ENCODE measurements around the gene EHHADH.
"Not testable (repeated sequence)": the region's sequence is repeated elsewhere in the genome, so short reads cannot be mapped to it uniquely, and the experiment has no call there.

Gene EHHADH

DNA sequence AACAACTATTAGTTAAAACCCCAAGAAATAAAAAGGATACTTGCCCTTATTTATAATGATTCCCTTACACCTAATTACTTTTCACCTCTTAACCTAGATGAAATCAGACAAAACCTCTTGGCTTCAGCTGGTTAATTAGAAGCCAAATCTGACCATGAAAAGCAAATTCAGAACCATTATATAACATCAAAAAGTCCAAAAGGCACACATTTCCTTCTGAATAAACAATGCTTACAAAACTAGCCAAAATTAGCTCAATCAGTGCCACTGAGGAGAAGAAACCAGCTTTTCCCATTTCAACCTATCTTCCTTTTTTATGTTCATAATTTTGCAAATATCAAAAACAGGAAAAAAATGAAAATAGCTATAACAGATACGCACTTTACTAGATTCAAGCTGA lies 3.2 kb downstream of the EHHADH start:
- DNase-seq = no peak

DNA sequence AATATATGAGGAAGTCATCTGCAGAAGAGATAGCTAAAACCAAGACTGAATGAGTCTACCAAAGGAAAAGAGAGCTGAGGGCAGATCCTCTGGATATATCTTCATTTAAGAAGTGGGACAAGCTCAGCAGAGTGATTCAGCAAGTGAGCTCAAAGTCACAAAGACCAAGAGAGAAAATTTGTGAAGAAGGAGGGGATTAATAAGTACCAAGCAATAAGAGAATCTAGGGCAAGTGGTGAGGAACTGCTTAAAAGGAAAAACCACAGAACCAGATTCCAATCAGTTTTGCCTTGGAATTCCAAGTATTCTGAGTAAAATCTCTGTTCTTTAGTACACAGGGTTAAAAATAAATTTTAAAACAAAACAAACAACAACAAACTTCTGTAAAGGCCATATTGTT lies 3.6 kb downstream of the EHHADH start:
- DNase-seq = no peak

DNA sequence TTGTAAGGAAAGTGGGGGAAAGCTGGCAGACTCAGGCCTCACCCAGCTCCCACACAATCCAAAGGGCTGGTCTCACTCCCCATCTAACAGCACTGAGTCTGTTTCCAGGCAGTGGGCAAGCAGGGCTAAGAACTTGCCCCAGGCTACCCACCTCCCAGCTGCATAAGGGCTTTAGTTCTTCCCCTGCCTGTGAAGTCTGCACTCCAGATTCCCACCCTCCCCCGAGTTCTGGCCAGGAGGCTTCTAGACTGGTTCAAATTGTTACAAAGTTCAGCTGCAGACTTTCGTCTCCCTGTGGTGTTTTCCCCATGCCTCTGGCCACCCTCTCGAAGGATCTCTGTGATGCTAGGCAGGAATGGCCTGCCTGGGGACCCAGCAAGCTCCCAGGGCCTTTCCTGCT lies 11.2 kb downstream of the EHHADH start:
- DNase-seq = no peak

DNA sequence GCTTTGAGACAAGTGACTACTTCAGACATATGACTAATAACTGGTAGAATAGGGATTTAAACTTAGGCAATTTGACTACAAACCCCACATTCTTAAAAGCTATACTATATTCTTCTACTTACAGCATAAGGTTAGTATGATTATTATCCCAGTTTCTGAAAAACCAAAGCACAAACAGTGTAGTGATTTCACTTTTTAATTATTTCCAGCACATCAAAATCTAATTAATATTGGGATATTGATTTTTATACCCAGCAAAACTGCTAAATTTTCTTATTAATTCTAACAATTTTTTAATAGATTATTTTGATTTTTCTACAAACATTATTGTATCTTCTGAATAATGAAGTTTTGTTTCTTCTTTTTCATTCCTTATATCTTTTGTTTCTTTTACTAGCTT lies 16.9 kb downstream of the EHHADH start:
- DNase-seq = no peak

DNA sequence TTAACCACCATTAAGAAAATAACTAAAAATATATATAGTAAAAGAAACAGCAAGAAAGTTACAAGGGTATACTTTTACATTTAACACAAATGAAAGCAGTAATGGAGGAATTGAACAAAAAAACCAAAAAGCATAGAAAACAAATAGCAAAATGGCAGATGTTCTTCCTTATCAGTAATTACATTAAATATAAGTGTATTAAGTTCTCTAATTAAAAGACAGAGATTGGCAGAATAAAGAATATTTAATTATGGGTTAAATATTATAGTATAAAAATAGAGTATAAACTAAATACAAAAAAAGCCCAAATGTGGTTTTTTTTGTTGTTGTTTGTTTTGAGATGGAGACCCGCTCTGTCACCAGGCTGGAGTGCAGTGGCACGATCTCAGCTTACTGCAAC lies 20.5 kb downstream of the EHHADH start:
- no peak for DNase-seq

DNA sequence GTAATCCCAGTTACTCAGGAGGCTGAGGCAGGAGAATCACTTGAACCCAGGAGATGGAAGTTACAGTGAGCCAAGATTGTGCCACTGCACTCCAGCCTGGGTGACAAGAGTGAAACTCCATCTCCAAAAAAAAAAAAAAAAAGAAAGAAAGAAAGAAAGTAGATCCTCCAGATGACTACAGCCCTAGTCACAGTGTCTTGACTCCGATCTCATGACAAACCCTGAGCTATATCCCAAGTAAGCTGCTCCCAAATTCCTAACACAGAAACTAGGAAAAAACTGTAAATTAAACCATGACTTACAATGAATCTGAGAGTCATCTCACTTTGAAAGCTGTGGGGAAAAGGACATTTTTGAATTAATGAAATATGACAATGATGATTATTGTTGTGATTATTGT lies 27.3 kb downstream of the EHHADH start:
- not testable (repeated sequence) for DNase-seq

DNA sequence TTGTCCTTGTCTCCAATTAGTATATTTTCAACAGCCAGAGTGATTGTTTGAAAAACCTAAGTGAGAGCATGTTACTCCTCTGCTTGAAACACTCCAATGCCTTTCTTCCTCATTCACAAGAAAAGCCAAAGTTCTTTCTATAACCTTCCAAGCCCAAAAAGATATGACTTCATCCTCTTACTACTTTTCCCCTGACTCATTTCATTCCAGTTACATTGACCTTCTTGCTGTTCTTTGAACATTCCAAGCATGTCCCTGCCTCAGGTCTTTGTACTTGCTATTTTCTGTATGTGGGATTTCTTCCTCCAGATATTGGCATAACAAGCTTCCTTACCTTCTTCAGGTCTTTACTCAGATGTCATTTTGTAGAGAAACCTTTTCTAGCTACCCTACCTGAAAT lies 28.3 kb downstream of the EHHADH start:
- no peak for DNase-seq

DNA sequence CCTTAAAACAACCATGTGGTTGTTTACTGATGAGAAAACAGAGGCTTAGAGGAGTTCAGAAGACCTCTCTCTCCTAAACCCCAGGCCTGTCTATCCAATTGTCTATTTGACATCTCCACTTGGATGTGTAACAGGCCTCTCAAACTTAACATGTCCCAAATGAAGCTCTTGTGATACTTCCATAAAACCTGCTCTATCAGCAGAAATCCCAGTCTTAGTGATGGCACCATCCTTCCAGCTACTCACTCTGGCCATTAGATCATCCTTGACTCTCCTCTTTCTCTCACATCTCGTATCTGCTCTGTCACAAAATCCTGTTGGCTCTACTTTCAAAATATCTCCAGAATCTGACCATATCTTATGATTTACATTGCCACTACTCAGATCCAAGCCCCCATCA lies 28.8 kb downstream of the EHHADH start:
- DNase-seq = no peak

DNA sequence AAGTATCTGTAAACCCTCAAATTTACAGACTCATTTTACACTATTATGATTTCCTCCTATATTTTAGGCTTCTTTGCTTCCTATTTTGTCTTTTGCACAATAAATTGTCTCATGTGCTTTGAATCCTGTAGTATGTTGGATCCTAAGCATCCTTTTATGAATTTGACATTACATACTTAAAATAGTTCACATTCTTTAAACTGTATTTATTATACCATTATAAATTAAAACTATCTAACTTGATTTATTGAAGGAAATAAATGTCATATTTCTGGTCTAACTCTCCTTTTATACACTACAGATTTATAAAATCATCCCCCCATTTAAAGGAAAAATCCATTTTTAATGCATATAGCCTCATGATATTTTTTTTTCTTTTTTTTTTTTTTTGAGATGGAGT lies 32.6 kb downstream of the EHHADH start:
- DNase-seq = no peak

DNA sequence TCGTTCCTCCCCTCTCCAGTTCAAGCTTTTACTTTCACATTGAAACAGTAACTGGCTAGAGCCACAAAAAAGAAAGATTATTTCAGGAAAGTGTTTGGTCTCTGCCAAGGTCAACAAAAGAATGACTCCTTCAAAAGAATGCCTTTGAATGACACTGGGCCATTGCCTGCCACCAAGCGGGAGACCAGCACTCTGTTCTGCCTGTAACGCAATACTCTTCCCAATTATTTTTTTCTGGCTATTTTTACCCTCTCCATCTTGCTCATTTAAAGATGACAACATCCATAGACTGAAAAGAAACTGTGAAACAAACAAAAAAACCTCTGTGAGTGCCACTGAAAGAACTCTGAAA lies 37.3 kb downstream of the EHHADH start:
- DNase-seq = no peak

DNA sequence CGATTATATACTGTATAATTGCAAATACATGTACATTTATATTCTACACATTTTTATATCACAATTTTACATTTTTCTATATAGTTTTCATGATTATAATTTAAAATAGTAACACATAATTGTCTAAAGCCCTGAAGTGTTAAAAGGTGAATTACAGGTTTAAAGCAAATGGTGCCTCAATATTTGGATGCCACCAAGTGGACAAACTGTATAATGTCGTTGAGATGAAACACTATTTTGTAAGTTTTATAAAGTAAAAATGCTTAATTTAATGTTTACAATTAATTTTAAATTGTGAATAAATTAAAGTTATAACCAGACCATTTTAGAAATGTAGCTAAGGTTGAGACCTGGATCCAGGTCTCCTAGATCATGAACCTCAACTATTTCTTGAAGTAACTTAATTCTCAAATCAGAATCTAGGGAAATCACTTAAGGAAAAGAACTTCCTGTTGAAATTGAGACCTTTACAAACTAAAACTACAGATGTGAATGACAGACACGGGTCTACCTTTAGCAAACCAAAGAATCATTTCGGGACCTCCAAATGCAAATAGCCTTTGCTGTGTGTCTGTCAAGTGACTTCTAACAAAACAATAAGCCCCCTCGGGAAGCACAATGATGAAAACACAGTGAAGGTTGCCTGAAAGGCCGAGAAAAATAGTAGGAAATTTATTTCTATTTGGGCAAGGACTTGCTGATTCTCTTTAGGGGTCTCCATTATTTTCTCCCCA lies 37.8 kb downstream of the EHHADH start:
- no peak for DNase-seq

DNA sequence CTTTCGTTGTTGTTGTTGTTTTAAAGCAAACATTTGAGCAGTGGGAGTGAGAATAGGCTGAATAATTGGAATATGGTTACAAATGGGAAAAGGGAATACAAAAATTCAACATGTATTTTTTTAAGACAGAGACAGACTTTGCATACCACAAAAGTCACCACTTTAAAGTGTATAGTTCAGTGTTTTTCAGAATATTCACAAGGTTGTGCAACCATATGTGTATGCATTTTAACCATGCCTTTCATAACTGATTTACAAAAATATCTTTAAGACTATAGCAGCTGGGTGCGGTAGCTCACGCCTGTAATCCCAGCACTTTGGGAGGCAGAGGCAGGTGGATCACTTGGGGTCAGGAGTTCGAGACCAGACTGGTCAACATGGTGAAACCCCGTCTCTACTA lies 41.3 kb downstream of the EHHADH start:
- DNase-seq = no peak

DNA sequence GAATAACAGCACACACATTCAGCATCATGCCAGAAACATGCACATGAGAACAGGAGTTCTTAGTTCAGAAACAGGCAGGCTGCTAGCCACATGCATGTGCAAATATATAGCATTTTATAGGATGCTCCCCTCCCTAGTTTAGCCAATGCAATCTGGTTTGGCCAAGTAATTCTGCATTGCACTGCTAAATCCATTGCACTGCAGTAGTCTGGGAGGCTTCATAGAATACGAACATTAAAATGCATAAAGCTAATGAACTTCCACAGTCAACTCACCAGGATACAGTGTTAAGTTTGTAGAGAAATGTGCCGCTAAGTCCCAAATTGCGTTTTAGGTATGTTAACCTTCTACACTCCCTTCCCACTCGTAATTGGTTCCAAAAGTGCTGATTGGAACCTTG lies 41.8 kb downstream of the EHHADH start:
- no peak for DNase-seq

DNA sequence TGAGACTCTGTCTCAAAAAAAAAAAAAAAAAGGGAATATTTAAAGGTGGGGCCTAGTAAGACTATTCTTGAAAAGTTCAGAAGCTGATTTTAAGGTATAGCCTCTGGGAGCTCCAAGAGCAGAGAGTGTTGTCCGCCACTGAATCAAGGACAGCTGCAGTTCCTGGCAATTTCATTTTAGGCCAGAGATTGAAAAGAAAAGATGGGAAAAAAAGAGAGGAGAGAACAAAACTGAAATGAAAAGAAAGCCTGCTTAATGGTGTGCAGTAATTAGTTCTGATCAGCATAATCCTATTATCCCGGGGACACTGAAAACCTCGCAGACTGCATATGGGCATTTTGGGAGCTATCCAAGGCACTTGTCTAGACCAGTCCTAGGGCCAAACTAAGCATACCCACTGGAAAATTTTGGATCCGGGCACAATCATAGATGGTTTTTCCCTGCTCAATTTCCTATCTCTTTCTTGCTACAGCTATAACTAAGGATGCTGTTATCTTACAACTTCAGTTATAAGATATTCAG lies 43.2 kb downstream of the EHHADH start:
- no peak for DNase-seq

DNA sequence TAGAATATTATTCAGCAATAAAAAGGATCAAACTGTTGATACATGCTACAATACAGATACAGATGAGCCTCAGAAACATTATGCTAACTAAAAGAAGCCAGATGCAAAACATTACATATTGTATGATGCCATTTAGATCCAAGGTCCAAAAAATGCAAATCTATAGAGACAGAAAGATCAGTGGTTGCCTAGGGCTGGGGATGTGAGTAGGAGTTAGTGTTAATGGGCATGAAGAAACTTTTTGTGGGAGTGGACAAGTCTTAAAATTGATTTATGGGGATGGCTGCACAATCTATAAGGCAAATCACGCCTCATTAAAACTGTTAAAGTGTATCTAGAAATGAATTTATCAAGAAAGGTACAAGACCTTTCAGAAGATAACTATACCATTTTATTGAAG lies 45.0 kb downstream of the EHHADH start:
- no peak for DNase-seq

DNA sequence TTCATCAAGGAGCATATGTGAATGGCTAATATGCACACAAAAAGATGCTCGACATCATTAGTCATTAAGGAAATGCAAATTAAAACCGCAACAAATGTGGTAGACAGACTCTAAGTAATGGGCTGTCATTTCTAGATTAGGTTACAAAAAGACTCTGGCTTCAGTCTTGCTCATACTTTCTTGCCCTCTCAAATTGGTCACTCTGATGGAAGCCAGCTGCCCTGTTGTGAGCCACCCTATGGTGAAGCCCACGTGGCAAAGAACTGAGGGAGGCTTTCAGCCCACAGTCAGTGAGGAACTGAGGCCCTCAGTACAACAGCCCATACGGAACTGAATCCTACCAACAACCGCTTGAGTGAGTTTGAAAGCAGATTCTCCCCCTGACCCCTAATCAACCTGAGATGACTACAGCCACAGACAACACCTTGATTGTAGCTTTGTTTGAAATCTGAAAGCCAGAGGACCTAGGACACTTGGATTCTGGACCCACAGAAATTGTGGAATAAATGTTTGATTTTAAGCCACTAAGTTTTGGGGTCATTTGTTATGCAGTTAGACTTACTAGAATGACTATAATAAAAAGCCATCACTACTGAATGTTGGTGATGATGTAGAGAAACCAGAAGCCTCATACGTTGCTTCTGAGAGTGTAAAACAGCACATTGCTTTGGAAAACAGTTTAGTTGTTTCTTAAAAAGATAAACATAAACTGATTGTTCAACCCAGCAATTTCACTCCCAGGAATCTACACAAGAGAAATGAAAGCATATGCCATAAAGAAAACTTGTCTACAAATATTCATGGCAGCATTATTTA lies 45.7 kb downstream of the EHHADH start:
- DNase-seq = no peak

DNA sequence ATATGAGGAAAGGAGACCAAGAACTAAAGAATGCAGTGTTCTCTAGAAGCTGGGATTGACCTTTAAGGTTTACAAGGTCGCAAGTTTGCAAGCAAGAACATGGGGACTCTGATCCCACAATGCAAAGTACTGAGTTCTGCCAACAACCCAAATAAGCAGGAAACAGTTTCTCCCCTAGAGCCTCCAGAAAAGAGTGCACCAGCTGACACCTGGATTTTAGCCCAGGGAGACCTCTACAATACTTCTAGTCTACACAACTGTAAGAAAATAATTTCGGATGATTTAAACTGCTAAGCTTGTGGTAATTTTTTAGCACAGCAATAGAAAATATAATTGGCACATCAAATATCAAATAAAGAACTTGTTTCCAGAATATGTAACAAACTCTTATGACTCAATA lies 46.4 kb downstream of the EHHADH start:
- no peak for DNase-seq

DNA sequence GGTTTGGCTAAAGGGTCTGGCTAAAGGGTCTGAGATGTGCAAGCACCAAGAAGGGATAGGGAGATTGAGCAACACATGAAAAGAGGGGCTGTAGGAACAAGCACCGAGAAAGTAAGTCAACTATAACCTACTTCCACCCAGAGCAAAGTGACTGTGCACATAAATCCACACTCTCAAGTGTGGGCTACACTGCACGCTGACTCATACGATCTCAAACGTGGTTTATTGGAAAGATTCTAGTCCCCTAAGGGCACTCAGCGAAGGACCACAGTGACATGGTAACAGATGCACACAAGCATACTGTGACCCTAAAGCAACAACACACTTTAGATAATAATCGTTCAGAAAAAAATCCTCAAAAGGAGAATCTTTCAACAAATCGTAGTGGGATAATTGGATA lies 48.0 kb downstream of the EHHADH start:
- DNase-seq = no peak

DNA sequence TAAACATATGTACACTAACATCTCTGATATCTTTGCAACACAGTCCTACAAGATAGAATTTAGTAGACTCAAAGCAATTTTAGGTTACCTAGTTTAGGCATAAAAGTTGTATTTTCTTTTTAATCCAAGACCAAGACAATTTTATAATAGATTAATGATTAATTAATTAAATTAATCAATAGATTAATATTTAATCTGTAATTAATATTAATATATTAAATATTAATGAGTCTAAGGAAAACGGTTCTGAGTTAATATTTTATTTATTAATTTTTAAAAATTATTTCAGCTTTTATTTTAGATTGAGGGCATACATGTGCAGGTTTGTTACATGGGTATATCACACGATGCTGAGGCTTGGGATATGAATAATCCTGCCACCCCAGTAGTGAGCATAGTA lies 49.0 kb downstream of the EHHADH start:
- DNase-seq = no peak

DNA sequence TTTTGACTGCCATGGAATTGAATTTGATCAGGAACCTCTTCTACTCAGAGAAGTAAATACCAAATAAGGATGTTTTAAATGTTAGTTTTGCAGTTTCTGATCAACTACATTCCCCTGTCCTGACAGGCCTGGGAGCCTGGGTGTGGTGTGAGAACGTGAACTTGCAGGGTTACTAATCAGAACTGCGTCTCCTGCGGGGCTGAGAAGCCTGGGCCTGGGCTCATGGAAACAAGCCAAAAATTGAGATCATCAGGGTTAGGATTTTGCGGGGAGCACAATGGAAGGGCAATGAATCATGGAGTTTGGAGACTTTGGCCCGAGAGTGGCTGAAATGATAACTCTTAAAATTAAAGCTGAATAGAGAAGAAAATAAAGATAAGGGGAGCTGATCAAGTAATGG lies 53.2 kb downstream of the EHHADH start:
- DNase-seq = no peak

DNA sequence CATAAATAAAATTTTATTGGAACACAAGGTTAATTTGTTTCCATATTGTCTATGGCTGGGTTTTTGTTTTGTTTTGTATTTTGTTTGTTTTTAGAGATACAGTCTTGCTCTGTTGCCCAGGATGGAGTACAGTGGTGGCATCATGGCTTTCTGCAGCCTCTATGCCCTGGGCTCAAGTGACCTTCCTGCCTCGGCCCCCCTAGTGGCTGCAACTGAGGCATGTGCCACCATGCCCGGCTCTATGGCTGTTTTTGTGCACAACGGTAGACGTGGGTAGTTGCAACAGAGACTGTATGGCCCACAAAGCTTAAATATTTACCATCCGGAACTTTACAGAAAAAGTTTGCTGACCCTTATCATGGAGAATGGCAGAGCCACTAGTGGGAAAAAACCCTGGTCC lies 54.2 kb downstream of the EHHADH start:
- DNase-seq = no peak

DNA sequence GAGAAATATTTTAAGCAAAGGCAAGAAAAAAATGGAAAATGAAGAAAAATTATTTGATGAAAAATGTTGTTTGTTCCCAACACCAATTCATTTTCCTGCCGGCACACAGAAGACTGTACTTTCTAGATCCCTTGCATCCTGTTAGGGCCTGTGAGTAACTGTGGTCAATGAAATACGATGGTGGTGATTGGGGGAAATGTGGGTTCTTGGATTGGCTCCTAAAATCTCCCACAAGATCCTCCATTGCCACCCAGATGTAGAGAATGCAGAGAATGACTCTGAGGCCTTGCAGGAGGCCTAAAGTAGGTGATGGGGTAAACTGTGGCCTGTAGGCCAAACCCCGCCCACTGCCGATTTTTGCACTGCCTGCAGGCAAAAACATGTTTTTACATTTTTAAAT lies 54.6 kb downstream of the EHHADH start:
- no peak for DNase-seq

DNA sequence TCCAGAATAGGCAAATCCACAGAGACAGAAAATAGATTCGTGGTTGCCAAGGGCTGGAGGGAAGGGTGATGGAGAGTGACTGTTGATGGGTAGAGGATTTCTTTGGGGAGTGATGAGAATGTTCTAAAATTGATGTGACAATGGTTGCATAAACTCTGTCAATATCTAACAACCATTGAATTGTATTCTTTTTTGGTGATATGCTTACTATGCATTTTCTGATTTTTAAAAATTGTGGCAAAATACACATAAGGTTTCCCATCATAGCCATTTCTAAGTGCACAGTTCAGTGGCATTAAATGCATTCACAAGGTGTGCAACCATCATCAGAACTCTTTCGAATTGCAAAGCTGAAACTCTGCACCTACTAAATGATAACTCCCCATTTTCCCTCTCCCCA lies 56.8 kb downstream of the EHHADH start:
- no peak for DNase-seq

DNA sequence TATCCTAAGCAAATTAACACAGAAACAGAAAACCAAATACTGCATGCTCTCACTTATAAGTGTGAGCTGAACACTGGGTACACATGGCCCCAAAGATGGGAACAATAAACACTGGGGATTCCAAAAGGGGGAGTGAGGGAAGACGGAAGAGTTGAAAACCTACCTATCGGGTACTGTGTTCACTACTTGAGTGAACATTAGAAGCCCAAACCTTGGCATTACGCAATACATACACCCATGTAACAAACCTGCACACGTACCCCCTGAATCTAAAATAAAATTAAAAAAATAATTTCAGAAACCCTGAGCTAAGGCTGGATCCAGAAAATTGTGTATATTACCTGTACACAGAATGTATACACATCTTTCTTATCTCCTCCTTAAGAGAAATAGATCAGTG lies 58.2 kb downstream of the EHHADH start:
- no peak for DNase-seq

DNA sequence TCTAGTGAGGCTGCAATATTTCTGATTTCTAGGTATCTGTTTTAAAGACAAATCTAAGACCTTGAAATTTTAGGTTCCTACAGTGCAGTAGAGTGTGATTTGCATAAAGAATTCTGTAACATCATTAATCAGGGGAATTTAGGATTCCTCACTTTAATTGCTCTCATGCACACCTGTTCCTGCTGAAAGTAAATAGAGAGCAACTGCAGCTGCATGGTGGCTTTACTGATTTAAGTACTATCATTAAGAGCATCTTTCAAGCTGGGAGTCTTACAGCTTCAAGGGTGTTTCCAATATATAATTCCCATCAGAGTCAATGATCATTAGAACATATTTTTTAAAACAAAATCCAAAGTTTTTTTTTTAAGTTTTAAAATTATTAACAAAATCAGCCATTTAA lies 65.0 kb downstream of the EHHADH start:
- no peak for DNase-seq

All from activated CD4-positive, CD25-positive, alpha-beta regulatory T cell treated with anti-CD3 and anti-CD28 coated beads, Interleukin-2, amount 50 U/mL, for 72 hours (primary cell).